Peyer's patch (tissue), 4 donors: ENCODE measurements around the gene GPR176. TPM values are rescaled to one million over a fixed set of nuclear protein-coding genes. Genes with fewer than 3 reads are reported as not detected.

Source experiments
- DNase-seq, 3 donors: peaks; one replicate each; pipeline ENCODE4 v3.0.0-alpha.2; 2017 to 2019
- H3K27ac ChIP-seq, 4 donors: fragments of 200-600 bp; sonication (generic); one replicate each; pipeline ENCODE4 v1.5.1; 2016 to 2019
- H3K27me3 ChIP-seq, 2 donors: fragments of 200-600 bp; sonication (generic); one replicate each; pipeline ENCODE4 v1.5.1; 2019
- H3K36me3 ChIP-seq, 3 donors: fragments of 200-600 bp; sonication (generic); one replicate each; pipeline ENCODE4 v1.5.1; 2016 to 2019
- H3K4me1 ChIP-seq, 4 donors: fragments of 200-600 bp; sonication (generic); one replicate each; pipeline ENCODE4 v1.5.1; 2016 to 2019
- H3K4me3 ChIP-seq, 4 donors: fragments of 200-600 bp; sonication (generic); 1 replicate in 3 of 4; 2 replicates in 1 of 4; pipeline ENCODE4 v1.5.1; 2016 to 2019; ENCODE audit warnings: mild to moderate bottlenecking in 1 of 4
- H3K9me3 ChIP-seq, 4 donors: fragments of 200-600 bp; sonication (generic); one replicate each; pipeline ENCODE4 v1.5.1; 2016 to 2019; ENCODE audit warnings: mild to moderate bottlenecking in 1 of 4
- CTCF ChIP-seq, 6 experiments: fragments of 450-650 bp in 4 of 6; fragments of 200-600 bp in 2 of 6; sonication (generic) in 1 of 6; IDR thresholded peaks; one replicate each; pipeline ENCODE4 v1.5.1; 2017 to 2019; ENCODE audit warnings: antibody characterized with exemption in 6 of 6, mild to moderate bottlenecking in 3 of 6, moderate library complexity in 1 of 6
- POLR2A ChIP-seq, 2 donors: fragments of 450-650 bp; IDR thresholded peaks; one replicate each; pipeline ENCODE4 v1.5.1; 2017; ENCODE audit warnings: antibody characterized with exemption in 2 of 2, mild to moderate bottlenecking in 2 of 2, moderate library complexity in 2 of 2
- total RNA-seq, 4 donors: library from RNA; depleted of rRNA; stranded (reverse); fragments of >200 nt; gene quantifications; one replicate each; pipeline ENCODE4 v1.1.0, GENCODE V29; 2016

GPR176 gene
- total RNA-seq, 4 donors from 2014 or later: 0.88 to 4.3 (median 3.1) TPM

DNA sequence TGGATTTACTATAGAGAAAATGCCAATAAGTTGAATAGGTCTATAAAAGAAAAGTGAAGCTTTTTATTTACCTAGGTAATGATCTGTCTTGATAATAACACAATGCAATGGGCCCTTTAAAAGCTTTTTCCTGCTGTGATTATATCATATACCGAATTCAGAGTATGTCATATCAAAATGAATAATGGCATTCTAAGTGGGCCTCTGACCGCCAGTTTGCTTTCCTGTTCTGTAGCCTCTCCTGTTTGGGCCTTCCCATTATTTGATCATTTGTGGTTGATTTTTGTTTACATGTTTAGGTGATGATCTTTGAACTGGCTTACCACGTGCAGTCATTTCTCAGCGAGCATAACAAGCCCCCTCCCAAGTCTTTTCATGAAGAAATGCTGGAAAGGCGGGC is 28.8 kb upstream of the GPR176 start:
- peaks cover 0 to 76% (median 0%) of the 10 kb centered on the region in 3 donors for H3K36me3 ChIP-seq
- H3K27me3 ChIP-seq: no peaks in the 10 kb centered on the region

GRCh38 chr15:39947401-39948197 is 27.5 kb upstream of the GPR176 start:
- no peak for DNase-seq
- H3K9me3 ChIP-seq: no peaks in the 10 kb centered on the region
- H3K27me3 ChIP-seq: no peaks in the 10 kb centered on the region
- TF ChIP-seq POLR2A (IDR thresholded peaks at IDR 0.05) (no peak), CTCF (IDR thresholded peaks at IDR 0.05) (no peak)
- H3K4me1 ChIP-seq: no peaks in the 10 kb centered on the region
- H3K36me3 ChIP-seq: peaks cover 0 to 67% (median 0%) of the 10 kb centered on the region in 3 donors
- H3K4me3 ChIP-seq: no peak overlapping the region
- no peak overlapping the region for H3K27ac ChIP-seq

More for the DNA sequence above, 28.8 kb upstream of the GPR176 start:
- H3K27ac ChIP-seq: no peak overlapping the region
- no peaks in the 10 kb centered on the region for H3K9me3 ChIP-seq
- H3K4me3 ChIP-seq: no peak overlapping the region
- no peak for DNase-seq
- TF ChIP-seq POLR2A (IDR thresholded peaks at IDR 0.05) (no peak), CTCF (IDR thresholded peaks at IDR 0.05) (no peak)
- H3K4me1 ChIP-seq: no peaks in the 10 kb centered on the region

- no peak for DNase-seq
- peaks cover 0 to 65% (median 0%) of the 10 kb centered on the region in 3 donors for H3K36me3 ChIP-seq
These were observed 26.8 kb upstream of the GPR176 start for GRCh38 chr15:39946862-39947261.

DNA sequence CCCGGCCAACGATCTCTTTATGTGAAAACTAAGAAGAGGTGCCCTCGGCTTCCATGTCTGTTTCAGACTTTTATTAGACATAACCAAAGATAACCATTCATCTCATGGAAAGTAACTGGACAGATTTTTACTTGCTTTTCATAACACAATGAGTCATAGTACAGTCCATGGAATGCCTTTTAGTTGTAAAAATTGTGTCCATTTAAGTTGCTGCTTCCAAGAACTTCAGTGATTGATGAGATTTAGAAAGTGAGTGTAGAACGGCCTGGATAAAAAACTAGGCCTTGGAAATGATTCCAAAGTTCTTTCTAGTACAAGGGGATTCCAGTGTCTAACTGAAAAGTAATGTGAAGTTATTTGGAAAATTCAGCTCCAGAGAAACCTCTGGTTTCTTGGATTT is 24.7 kb upstream of the GPR176 start:
- H3K9me3 ChIP-seq: no peaks in the 10 kb centered on the region
- no peak overlapping the region for H3K27ac ChIP-seq
- TF ChIP-seq CTCF (IDR thresholded peaks at IDR 0.05): no peak
- no peak for TF ChIP-seq POLR2A (IDR thresholded peaks at IDR 0.05)
- H3K27me3 ChIP-seq: no peaks in the 10 kb centered on the region
- H3K4me1 ChIP-seq: no peaks in the 10 kb centered on the region
- no peak for DNase-seq
- H3K36me3 ChIP-seq: peaks cover 0 to 60% (median 0%) of the 10 kb centered on the region in 3 donors
- no peak overlapping the region for H3K4me3 ChIP-seq

More at GRCh38 chr15:39946862-39947261, 26.8 kb upstream of the GPR176 start:
- no peak overlapping the region for H3K27ac ChIP-seq
- H3K9me3 ChIP-seq: no peaks in the 10 kb centered on the region
- TF ChIP-seq POLR2A (IDR thresholded peaks at IDR 0.05) (no peak), CTCF (IDR thresholded peaks at IDR 0.05) (no peak)
- H3K27me3 ChIP-seq: no peaks in the 10 kb centered on the region
- H3K4me3 ChIP-seq: no peak overlapping the region
- H3K4me1 ChIP-seq: no peaks in the 10 kb centered on the region

DNA sequence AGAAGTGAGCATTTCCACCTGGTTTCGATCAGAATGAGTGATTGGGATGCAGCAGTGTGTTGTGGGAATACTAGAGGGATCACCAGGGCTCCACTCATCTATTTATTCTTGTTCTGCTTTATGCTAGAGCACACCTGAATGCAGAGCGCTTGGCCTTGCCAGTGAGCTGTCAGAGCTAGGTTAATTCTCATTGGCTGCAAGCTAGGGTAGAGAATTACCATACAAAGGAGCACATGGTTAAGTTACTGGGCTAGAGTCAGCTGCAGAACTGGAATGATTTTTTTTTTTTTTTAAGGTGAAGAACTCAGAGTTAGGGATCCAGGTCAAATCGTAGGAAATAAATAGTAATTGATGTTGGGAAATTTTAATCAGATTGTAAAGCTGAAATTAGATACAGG is 22.7 kb upstream of the GPR176 start:
- H3K4me1 ChIP-seq: no peaks in the 10 kb centered on the region
- H3K9me3 ChIP-seq: no peaks in the 10 kb centered on the region
- no peak overlapping the region for H3K4me3 ChIP-seq
- DNase-seq: no peak
- H3K27ac ChIP-seq: no peak overlapping the region
- no peak for TF ChIP-seq POLR2A (IDR thresholded peaks at IDR 0.05)
- TF ChIP-seq CTCF (IDR thresholded peaks at IDR 0.05): no peak
- H3K27me3 ChIP-seq: no peaks in the 10 kb centered on the region
- H3K36me3 ChIP-seq: peaks cover 0 to 52% (median 0%) of the 10 kb centered on the region in 3 donors
